Mucosa of rectum (tissue), 2 donors: ENCODE results near the gene JCHAIN.
"Not testable (repeated sequence)": the region's sequence is repeated elsewhere in the genome, so short reads cannot be mapped to it uniquely, and the experiment has no call there.

Experiments used
- H3K27ac ChIP-seq, 2 donors: one replicate each; pipeline ENCODE4 v1.7.0; 2013; ENCODE audit warnings: inconsistent platforms in 2 of 2, low read depth in 2 of 2, low read length in 2 of 2
- H3K27me3 ChIP-seq, 2 donors: one replicate each; pipeline ENCODE4 v1.7.0; 2013; ENCODE audit warnings: low read length in 2 of 2; ENCODE audit not compliant: control insufficient read depth in 2 of 2, insufficient read depth in 2 of 2
- H3K36me3 ChIP-seq, 2 donors: one replicate each; pipeline ENCODE4 v1.7.0; 2013; ENCODE audit warnings: low read length in 2 of 2; ENCODE audit not compliant: control insufficient read depth in 2 of 2, insufficient read depth in 2 of 2
- H3K4me1 ChIP-seq, 2 donors: one replicate each; pipeline ENCODE4 v1.7.0; 2013; ENCODE audit warnings: low read length in 2 of 2, mild to moderate bottlenecking in 1 of 2; ENCODE audit not compliant: control insufficient read depth in 2 of 2, insufficient read depth in 2 of 2
- H3K4me3 ChIP-seq, 2 donors: one replicate each; pipeline ENCODE4 v1.7.0; 2013; ENCODE audit warnings: low read length in 2 of 2
- H3K9ac ChIP-seq, 2 donors: one replicate each; pipeline ENCODE4 v1.7.0; 2013; ENCODE audit warnings: low read length in 2 of 2, low read depth in 1 of 2, mild to moderate bottlenecking in 1 of 2
- H3K9me3 ChIP-seq, 2 donors: one replicate each; pipeline ENCODE4 v1.7.0; 2013; ENCODE audit warnings: low read length in 2 of 2; ENCODE audit not compliant: control insufficient read depth in 2 of 2
- donor health status: healthy.
- donor health status: Normal muscosa, but diverticular disease.

JCHAIN gene

DNA sequence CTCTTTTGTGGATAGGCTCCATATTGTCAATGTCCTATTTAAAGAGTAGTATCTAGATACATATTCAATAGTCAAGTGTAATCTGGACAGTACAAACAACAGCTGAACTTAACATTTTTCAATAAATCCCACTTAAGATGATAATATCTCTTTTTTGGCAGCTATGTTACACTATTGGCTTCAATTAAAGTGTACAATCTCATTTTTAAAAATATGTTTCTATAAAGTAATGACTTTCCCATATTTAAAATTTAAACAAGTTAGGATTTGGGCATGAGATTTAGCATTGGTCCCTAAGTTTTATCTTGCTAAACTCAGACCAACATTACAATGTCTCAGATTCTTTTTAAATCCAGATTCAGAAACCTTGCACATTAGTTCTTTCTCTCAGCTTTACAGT, 7.9 kb upstream of the JCHAIN start:
- Histone ChIP-seq H3K9me3 (no peaks in the 10 kb centered on the region), H3K27me3 (no peaks in the 10 kb centered on the region), H3K9ac (no peak overlapping the region), H3K27ac (no peak overlapping the region), H3K4me3 (no peak overlapping the region), H3K4me1 (no peaks in the 10 kb centered on the region), H3K36me3 (no peaks in the 10 kb centered on the region)

DNA sequence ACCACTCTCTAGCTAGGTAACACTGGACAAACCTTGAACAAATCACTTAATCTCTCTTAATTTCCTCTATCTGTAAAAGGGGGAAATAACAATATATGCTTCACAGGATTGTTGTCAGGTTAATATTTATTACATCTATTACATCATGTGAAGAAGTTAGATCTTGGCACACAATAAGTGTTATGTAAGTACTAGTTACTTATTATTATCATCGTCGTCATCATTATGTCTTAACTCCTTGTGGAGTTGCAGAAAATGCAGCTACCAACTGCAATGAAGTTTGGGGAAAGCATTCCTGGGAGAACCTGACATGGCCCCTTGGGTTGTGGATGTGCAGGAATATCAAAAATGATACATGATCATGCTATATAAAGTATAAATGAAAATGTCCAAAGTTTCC, 4.8 kb upstream of the JCHAIN start:
- H3K27me3 ChIP-seq = no peaks in the 10 kb centered on the region
- no peak overlapping the region for H3K4me3 ChIP-seq
- H3K27ac ChIP-seq = no peak overlapping the region
- no peaks in the 10 kb centered on the region for H3K9me3 ChIP-seq
- H3K36me3 ChIP-seq = no peaks in the 10 kb centered on the region
- no peak overlapping the region for H3K9ac ChIP-seq
- no peaks in the 10 kb centered on the region for H3K4me1 ChIP-seq

DNA sequence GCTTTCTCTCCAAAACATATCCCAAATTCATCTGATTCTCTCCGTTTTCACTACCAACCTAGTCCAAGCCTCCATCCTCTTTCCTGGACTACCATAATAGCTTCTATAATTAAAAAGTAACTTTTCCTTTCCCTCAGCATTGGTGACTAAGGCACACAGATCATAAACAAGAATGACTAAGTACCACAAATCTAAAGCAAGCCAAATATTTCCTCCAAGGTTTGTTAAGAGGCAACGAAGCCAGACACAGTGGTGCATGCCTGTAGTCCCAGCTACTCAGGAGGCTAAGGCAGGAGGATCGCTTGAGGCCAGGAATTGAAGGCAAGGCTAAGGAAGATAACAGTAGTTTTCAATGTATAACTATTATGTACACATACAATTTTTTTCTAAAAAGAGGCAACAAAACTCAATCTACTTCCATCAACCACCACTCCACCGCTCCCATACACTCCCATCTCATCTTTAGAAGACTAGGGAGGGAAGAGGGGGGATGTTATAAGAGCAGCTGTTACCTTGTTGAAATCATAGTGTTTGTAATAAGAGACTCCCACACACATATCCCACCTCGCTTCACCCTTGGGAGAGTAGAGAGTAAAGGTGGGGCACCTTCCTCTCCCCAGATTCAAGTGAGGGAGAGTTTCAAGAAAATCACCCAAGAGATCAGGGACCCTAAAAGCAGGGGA, 4.2 kb upstream of the JCHAIN start:
- H3K4me3 ChIP-seq = no peak overlapping the region
- no peak overlapping the region for H3K27ac ChIP-seq
- H3K9me3 ChIP-seq = no peaks in the 10 kb centered on the region
- H3K36me3 ChIP-seq = no peaks in the 10 kb centered on the region
- no peaks in the 10 kb centered on the region for H3K27me3 ChIP-seq
- no peak overlapping the region for H3K9ac ChIP-seq
- H3K4me1 ChIP-seq = no peaks in the 10 kb centered on the region

DNA sequence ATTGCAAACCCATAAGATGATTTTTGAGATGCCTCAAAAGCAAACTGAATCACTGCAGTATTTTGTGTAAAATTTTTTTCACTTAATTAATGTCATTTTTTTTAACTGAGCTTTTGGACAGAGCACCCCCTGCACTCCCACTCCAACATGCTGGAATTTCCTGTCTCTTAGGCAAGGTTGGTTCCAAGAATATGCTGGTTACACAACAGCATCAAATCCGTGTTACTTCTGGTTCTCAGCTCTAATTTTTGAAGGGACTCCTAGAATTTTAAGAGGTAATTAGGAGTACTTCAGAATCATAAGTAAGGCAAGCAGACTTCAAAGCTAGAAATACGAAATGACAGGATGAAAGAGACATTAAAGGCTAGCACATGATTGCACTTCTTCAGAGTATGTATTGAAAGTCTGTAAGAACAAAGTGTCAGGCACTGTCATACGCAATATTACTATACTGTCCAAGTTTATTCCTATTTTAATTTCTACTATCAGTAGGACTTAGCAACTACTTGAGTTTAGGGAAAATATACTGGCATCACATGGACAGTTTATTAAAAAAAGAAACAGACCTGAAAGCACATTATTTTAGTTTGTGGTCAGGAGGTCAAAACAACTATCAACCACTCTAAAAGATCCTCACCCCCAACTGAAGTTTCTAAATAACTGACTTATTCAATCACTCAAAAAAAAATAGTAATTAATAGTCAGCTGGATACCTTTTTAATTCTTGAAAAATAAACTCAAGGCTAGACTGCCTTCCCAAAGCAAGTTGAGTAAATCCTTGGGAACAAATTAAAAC, 1.6 kb upstream of the JCHAIN start:
- peak overlapping the region in 1 of 2 donors; percentile 32 for H3K27ac ChIP-seq
- H3K4me3 ChIP-seq = no peak overlapping the region

DNA sequence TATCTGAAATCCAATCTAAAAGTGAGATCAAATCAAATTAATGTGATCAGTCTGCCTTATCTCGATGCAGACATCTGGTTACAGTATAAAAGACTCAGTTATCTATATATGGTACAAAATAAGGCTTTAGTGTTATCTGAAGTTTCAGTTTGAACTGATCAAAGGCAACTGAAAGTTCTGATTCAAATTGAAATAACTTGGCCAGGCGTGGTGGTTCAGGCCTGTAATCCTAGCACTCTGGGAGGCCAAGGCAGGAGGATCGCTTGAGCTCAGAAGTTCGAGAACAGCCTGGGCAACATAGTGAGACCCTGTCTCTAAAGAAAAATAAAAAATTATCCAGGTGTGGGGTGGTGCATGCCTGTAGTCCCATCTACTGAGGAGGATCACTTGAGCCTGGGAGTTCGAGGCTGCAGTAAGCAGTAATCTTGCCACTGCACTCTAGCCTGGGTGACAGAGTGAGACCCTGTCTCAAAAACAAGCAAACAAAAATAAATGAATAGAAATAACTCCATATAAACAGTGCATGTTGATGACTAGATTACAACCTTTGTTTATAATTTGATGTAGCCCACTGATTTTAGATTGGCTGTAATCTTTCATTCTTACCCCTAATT, 4.9 kb downstream of the JCHAIN start:
- H3K4me1 ChIP-seq, H3K9me3 ChIP-seq, H3K27ac ChIP-seq, H3K27me3 ChIP-seq, H3K36me3 ChIP-seq: not testable (repeated sequence)
- Histone ChIP-seq H3K9ac (peak overlapping the region in 1 of 2 donors; percentile 24), H3K4me3 (peak overlapping the region in 1 of 2 donors; percentile 50)

More for the DNA sequence above, 1.6 kb upstream of the JCHAIN start:
- Histone ChIP-seq H3K27me3 (no peaks in the 10 kb centered on the region), H3K9ac (no peak overlapping the region), H3K36me3 (no peaks in the 10 kb centered on the region), H3K4me1 (no peaks in the 10 kb centered on the region), H3K9me3 (no peaks in the 10 kb centered on the region)

DNA sequence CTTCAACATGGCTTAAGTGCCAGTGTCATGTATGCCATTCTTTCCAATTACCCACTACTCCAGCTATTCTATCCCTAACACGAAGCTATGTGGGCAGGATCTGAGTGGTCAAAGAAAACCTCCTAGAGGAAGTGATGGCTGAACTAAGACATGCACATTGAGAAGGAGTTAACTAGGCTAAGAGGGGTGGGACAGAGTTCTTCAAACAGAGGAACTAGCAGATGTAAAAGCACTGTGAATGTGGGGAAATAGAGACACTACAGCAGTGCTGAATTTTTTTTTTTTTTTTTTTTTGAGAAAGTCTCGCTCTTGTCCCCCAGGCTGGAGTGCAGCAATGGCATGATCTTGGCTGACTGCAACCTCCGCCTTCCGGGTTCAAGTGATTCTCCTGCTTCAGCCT, 6.2 kb downstream of the JCHAIN start:
- Histone ChIP-seq H3K27ac (no peak overlapping the region), H3K36me3 (no peaks in the 10 kb centered on the region), H3K4me3 (no peak overlapping the region), H3K27me3 (no peaks in the 10 kb centered on the region), H3K9me3 (no peaks in the 10 kb centered on the region), H3K9ac (no peak overlapping the region), H3K4me1 (no peaks in the 10 kb centered on the region)

DNA sequence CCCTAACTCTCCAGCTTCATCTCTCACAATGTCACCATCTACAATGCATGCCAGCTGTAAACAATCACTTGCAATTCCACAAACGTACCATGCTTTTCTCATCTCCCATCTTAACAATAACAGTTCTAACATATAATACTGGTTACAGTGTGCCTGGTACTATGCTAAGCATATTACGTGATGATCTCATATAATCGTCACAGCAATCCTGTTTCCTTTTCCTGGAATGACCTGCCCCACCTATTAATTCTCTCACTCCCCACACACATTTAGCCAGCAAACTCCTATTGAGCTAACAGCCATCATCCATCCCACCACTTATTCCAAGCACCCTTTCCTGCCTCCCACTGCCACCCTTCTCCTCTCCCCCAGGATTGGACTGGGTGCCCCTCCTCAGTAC, 7.9 kb downstream of the JCHAIN start:
- no peak overlapping the region for H3K9ac ChIP-seq
- H3K27ac ChIP-seq = no peak overlapping the region
- peak overlapping the region in 1 of 2 donors; percentile 48 for H3K4me3 ChIP-seq
- H3K4me1 ChIP-seq = peaks cover 0 to 2% of the 10 kb centered on the region in 2 donors
- no peaks in the 10 kb centered on the region for H3K36me3 ChIP-seq
- no peaks in the 10 kb centered on the region for H3K9me3 ChIP-seq
- no peaks in the 10 kb centered on the region for H3K27me3 ChIP-seq

DNA sequence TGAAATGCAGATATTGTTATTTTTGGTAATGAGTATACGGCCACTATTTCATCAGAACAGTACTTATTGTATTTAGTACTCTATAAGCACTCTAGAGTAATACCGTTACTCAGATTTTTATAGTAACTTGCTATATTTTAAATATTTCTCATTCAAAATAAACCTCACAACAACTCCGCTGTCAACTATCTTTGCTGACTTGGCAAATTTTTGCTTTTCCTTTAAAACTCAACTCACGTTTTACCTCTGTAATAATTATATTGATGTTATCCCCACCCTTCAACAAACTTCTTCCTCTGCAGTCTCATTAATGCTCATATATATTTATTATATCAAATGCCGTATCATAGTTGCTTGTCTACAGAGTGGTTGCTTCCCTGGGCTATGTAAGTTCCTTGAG, 9.0 kb downstream of the JCHAIN start:
- H3K27ac ChIP-seq = no peak overlapping the region
- peaks cover 0 to 2% of the 10 kb centered on the region in 2 donors for H3K4me1 ChIP-seq
- no peaks in the 10 kb centered on the region for H3K27me3 ChIP-seq
- H3K36me3 ChIP-seq = no peaks in the 10 kb centered on the region
- peak overlapping the region in 1 of 2 donors; percentile 40 for H3K4me3 ChIP-seq
- H3K9ac ChIP-seq = no peak overlapping the region
- no peaks in the 10 kb centered on the region for H3K9me3 ChIP-seq

DNA sequence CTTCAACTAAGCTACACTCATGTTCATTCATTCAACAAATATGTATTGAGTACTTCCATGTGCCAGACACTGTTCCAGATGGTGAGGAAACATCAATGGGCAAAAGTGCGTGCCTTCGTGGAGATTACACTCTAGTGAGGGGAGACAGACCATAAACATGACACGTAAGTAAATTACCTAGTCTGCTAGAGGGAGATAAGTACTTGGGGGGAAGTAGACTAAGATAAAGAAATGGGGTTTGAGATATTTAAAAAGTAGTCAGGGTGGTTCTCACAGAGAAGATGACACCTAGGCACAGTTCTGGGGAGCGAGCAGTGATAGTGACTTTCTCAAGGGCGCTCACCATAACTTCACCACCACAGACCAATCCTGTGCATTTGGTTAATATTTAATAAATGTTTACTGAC, 11.7 kb downstream of the JCHAIN start:
- peaks cover 0 to 2% of the 10 kb centered on the region in 2 donors for H3K4me1 ChIP-seq
- no peaks in the 10 kb centered on the region for H3K9me3 ChIP-seq
- no peak overlapping the region for H3K4me3 ChIP-seq
- no peaks in the 10 kb centered on the region for H3K36me3 ChIP-seq
- no peak overlapping the region for H3K9ac ChIP-seq
- no peaks in the 10 kb centered on the region for H3K27me3 ChIP-seq
- no peak overlapping the region for H3K27ac ChIP-seq

DNA sequence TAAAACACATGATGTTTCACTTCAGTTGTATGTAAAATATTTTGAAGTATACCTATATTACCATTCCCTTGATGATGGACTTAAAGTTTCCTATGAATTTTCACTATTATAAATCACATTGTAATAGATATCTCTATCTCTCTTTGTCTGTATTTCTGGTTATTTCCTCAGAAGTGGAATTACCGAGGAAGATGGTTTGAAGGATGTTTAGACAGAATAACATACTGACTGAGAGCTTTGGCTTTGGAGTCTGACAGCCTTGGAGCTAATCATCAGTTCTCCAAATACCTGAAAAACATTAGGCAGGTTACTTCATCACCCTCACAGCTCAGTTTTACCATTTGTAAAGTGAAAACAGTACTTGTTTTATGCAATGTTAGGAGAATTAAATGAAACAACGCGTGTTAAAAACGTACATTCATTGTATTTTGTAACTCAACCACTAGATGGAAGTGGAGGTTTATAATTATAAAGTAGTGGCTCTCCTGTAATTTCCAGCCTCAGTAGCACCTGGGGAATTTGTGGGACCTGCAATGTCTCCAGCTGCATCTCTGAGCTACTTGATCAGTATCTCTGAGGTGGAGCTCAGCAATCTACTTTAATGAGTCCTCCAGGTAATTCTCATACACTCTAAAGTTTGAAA, 14.3 kb downstream of the JCHAIN start:
- Histone ChIP-seq H3K9me3 (no peaks in the 10 kb centered on the region), H3K9ac (no peak overlapping the region), H3K4me1 (peaks cover 0 to 2% of the 10 kb centered on the region in 2 donors), H3K27me3 (no peaks in the 10 kb centered on the region), H3K4me3 (peak overlapping the region in 1 of 2 donors; percentile 14), H3K27ac (no peak overlapping the region), H3K36me3 (no peaks in the 10 kb centered on the region)
